Middle frontal gyrus (tissue), 1 donor: ENCODE results near the gene DNMBP.
"Not testable (repeated sequence)": the region's sequence is repeated elsewhere in the genome, so short reads cannot be mapped to it uniquely, and the experiment has no call there.

Experiments
- DNase-seq: peaks from one replicate; pipeline ENCODE4 v3.0.0-alpha.2; 2015; ENCODE audit warnings: low spot score; ENCODE audit errors: extremely low spot score

DNMBP gene

GRCh38 chr10:100020142-100020885 lies 10.6 kb upstream of the DNMBP start:
- DNase-seq, result no peak

GRCh38 chr10:100019787-100020141 lies 10.0 kb upstream of the DNMBP start:
- no peak for DNase-seq

- no peak for DNase-seq
These were observed 4.5 kb upstream of the DNMBP start for GRCh38 chr10:100014071-100014762.

- DNase-seq, result no peak
These were observed 3.9 kb upstream of the DNMBP start for GRCh38 chr10:100013621-100014020.

- DNase-seq, result not testable (repeated sequence)
These were observed 2.2 kb upstream of the DNMBP start for GRCh38 chr10:100011906-100012305.

- DNase-seq, result no peak
These were observed 409 bp downstream of the DNMBP start for GRCh38 chr10:100009283-100009792.

GRCh38 chr10:100008708-100009282 lies 952 bp downstream of the DNMBP start:
- no peak for DNase-seq

- no peak for DNase-seq
These were observed 1.6 kb downstream of the DNMBP start for GRCh38 chr10:100008142-100008522.

GRCh38 chr10:100007231-100008141 lies 2.3 kb downstream of the DNMBP start:
- no peak for DNase-seq

- no peak for DNase-seq
These were observed 3.4 kb downstream of the DNMBP start for GRCh38 chr10:100006243-100006886.

- no peak for DNase-seq
These were observed 4.8 kb downstream of the DNMBP start for GRCh38 chr10:100004805-100005510.

- no peak for DNase-seq
These were observed 9.6 kb downstream of the DNMBP start for GRCh38 chr10:100000109-100000644.

GRCh38 chr10:99999319-100000108 lies 10.2 kb downstream of the DNMBP start:
- no peak for DNase-seq

- DNase-seq, result no peak
These were observed 10.9 kb downstream of the DNMBP start for GRCh38 chr10:99998889-99999288.

GRCh38 chr10:99996671-99997648 lies 12.8 kb downstream of the DNMBP start:
- no peak for DNase-seq

GRCh38 chr10:99995713-99996112 lies 14.0 kb downstream of the DNMBP start:
- no peak for DNase-seq

- no peak for DNase-seq
These were observed 14.5 kb downstream of the DNMBP start for GRCh38 chr10:99995269-99995668.

GRCh38 chr10:99994801-99995200 lies 14.9 kb downstream of the DNMBP start:
- no peak for DNase-seq
